GM12878 (cell line): Measurements from ENCODE around the gene SIAH2.

Experiments used
- CHD4 ChIP-seq: fragments of 200-600 bp; sonication (generic); IDR thresholded peaks from 2 replicates; pipeline ENCODE4 v1.6.1; 2016; ENCODE audit warnings: mild to moderate bottlenecking
- RAD21 ChIP-seq: IDR thresholded peaks from 2 replicates; pipeline ENCODE4 v1.6.1; 2011; ENCODE audit warnings: mild to moderate bottlenecking, low read depth, low read length, moderate library complexity; ENCODE audit not compliant: insufficient read depth
- SREBF2 ChIP-seq: IDR thresholded peaks from 2 replicates; pipeline ENCODE4 v1.6.1; 2012; ENCODE audit warnings: mild to moderate bottlenecking, low read length
- TCF12 ChIP-seq: IDR thresholded peaks from 2 replicates; pipeline ENCODE4 v1.6.1; 2011; ENCODE audit warnings: low read depth, mild to moderate bottlenecking, low read length
- TCF7 ChIP-seq: IDR thresholded peaks from 2 replicates; pipeline ENCODE4 v1.6.1; 2014; ENCODE audit warnings: antibody characterized with exemption, borderline replicate concordance
- TF ChIP-seq, protein P1 (sequence below), 3 experiments: IDR thresholded peaks in 2 of 3; conservative IDR thresholded peaks in 1 of 3; 2 replicates each; pipeline ENCODE4 v1.5.1; 2011; ENCODE audit warnings: low read depth in 3 of 3, low read length in 3 of 3, mild to moderate bottlenecking in 3 of 3, control low read depth in 2 of 3, moderate library complexity in 2 of 3, inconsistent platforms in 1 of 3, mixed read lengths in 1 of 3; ENCODE audit not compliant: control insufficient read depth in 2 of 3, insufficient read depth in 1 of 3; ENCODE audit errors: extremely low read depth in 1 of 3

- TF ChIP-seq, protein P1, sequence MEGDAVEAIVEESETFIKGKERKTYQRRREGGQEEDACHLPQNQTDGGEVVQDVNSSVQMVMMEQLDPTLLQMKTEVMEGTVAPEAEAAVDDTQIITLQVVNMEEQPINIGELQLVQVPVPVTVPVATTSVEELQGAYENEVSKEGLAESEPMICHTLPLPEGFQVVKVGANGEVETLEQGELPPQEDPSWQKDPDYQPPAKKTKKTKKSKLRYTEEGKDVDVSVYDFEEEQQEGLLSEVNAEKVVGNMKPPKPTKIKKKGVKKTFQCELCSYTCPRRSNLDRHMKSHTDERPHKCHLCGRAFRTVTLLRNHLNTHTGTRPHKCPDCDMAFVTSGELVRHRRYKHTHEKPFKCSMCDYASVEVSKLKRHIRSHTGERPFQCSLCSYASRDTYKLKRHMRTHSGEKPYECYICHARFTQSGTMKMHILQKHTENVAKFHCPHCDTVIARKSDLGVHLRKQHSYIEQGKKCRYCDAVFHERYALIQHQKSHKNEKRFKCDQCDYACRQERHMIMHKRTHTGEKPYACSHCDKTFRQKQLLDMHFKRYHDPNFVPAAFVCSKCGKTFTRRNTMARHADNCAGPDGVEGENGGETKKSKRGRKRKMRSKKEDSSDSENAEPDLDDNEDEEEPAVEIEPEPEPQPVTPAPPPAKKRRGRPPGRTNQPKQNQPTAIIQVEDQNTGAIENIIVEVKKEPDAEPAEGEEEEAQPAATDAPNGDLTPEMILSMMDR (IDR thresholded peaks at IDR 0.05 in 2 of 3, conservative IDR thresholded peaks at IDR 0.05 in 1 of 3; ENCODE audit: control insufficient read depth in 2 of 3, extremely low read depth in 1 of 3, insufficient read depth in 1 of 3, low read depth in 3 of 3, low read length in 3 of 3), result no peak
- TF ChIP-seq TCF7 (no peak), SREBF2 (no peak), RAD21 (no peak), CHD4 (no peak), TCF12 (no peak)
Observed at GRCh38 chr3:150737874-150738679, 24.9 kb downstream of the SIAH2 start.
